GM19324 (cell line): ENCODE data around the gene FILIP1.

Experiments used
- ATAC-seq: cut with Tn5 transposase; IDR thresholded peaks from one replicate; pipeline ENCODE4 v1.9.1; 2021; ENCODE audit warnings: mild to moderate bottlenecking, moderate library complexity; ENCODE audit not compliant: unreplicated experiment, low FRiP score

FILIP1 gene

DNA sequence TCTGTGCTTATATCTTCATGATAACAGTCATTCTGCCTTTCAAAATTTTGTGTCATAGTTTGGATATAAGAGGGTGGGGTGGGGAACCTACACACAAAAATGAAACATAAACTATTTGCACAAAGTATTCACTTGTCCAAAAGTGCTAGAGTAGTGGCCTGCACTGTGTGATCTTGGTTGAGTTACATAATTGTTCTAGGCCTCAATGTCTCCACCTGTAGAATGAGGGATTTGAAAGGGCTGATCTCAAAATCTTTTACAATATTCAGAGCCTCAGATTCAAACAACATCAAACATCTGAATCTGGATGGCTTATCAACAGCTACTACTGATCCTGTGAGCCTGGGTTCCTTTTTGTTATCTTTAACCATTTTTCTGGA is 144.7 kb downstream of the FILIP1 start:
- no peak for ATAC-seq

- no peak for ATAC-seq
Observed at GRCh38 chr6:75347898-75348610, 145.5 kb downstream of the FILIP1 start.

DNA sequence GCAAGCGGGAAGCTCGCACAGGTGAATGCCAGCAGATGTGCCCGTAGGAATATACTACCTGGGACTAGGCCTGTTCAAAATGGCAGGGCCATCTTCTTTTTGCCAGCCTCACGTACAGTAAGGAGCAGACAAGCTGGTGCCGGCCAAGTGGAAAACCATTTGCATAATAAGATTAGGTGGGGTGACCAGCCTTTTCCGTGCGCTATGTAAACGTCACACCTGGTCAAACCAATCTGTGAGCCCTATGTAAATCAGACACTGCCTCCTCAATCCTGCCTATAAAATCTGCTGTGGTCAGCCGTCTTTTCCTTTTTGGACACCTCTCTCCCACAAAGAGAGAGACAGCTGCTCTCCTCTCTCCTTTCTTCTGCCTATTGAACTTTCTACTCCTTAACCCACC is 148.2 kb downstream of the FILIP1 start:
- no peak for ATAC-seq

- no peak for ATAC-seq
Observed at GRCh38 chr6:75344455-75344854, 149.1 kb downstream of the FILIP1 start.

- ATAC-seq = no peak
Observed at GRCh38 chr6:75344021-75344420, 149.6 kb downstream of the FILIP1 start.

DNA sequence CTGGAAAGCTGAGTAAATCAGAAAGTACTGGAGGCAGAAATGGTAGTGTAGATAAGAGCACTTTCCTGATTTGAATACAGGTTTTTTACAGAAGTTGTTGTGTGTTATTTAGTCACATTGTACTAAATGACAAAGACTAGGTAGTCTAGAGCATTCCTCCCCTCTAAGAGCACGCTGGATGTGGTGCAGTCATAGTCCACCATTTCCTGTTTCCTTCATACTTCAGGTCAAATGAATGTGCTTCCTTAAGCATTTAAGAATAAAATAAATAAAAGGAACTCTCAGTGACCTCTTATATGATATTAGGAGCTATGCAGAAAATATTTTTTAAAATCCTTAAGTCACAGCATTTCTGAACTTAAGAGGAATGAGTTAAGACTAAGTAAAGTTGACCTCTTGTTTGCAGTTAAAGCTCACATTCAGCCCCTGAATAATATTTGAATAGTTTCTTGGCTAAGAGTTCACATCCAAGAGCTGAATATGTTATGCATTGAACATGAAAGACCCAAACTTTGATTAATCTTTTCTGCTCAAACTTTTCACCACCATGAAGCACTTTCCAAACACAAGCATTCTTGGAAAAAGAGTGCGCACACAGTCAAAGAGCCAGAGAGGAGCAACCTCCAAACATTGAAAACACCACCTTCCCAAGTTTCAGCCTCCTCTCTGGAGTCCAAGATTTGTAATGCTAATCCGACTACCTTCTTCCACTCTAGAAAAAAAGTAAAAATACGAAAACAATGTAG is 155.6 kb downstream of the FILIP1 start:
- ATAC-seq = no peak

- ATAC-seq = no peak
Observed at GRCh38 chr6:75334266-75335040, 159.1 kb downstream of the FILIP1 start.

- no peak for ATAC-seq
Observed at GRCh38 chr6:75333676-75334200, 159.9 kb downstream of the FILIP1 start.

DNA sequence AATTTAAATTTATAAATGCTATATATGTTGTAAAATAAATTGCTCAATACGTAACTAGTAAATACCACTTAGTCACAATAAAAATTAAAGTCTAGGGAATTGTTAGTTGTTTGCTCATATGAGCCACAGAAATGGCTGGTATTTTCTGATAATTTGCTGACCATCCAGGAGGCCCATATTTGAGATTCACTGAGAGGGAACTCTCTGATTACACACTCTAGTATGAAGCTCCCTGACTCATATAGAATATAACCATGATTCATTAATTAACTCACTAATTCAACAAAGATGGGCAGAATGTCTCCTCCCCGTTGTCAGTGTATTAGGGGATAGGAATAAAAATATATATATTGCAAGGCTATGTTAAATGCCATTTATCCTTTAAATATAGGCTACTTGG is 162.4 kb downstream of the FILIP1 start:
- ATAC-seq = no peak

DNA sequence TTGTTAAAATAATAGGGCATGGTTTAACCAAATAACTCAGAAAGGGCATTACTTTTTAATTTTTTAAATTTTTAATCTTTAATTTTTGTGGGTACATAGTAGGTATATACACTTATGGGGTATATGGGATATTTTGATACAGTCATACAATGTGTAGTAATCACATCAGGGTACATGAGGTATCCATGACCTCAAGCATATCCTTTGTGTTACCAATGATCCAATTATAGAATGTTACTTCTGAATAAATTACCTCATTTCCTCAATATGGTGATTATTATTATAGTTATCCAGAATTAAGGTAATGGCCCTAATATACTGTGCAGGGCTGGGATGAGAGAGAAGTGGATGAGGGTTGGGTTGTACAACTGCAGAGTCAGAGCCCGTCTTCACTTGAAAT is 163.9 kb downstream of the FILIP1 start:
- no peak for ATAC-seq

DNA sequence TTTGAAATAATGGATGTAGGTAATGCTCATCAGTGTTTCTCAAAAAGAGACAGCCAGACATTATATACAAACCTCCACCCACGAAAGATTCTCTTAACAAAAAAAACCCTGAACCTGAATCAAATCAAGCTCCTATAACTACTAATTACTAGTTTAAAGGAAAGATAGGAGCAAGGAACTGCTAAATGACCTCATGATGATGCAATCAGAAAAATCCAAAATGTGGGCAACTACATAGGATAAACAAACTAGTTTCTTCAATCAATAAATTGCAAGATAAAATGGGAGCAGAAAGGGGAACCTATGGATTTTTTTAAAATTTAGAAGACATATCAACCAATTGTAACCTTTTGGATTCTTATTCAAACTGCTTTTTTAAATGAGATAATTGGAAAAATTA is 165.8 kb downstream of the FILIP1 start:
- no peak for ATAC-seq

DNA sequence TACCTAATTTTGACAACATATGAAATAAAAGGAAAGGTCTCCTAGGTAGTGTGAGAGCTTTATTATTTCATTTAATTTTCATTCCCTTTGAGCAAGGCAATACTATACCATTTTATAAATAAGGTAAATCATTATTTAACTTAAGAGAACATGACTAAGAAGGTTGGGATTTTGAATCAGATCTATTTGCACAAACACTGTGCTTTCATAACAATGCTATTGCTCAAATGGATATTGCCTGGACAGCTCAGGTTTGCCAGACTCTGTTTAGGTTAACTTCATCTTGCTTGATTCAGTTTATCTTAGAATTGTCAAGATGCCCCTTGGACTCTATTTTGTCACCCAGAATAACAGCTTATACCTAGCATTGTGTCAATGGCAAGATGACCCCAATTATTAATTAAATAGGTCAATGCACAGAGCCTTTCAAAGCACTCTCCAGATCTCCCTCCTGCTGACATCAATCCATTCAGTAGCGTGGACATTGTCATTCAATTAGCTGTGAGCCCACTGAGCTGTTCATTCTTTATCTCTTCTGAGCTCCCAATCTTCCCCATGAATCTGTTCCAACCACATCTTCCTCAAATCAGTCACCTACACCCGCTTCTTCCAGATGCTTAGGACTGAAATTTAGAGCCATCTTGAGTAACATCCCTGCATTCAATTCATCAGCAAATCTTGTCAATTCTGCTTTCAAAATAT is 166.9 kb downstream of the FILIP1 start:
- ATAC-seq = no peak

DNA sequence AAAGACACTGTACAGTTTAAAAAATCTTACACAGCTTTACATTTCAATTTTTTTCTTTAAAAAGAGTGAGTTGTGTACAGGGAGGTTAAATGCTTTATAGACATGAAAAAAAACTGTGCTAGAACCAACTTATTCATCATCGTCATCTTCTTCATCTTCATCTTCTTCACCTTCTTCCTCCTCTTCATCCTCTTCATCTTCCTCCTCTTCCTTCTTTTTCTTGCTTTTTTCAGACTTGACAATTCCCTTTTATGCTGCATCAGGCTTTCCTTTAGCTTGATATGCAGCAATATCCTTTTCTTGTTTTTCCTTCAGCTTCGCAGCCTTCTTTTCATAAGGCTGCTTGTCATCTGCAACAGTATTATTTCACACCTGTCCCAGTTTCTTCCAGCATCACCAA is 174.7 kb downstream of the FILIP1 start:
- no peak for ATAC-seq

DNA sequence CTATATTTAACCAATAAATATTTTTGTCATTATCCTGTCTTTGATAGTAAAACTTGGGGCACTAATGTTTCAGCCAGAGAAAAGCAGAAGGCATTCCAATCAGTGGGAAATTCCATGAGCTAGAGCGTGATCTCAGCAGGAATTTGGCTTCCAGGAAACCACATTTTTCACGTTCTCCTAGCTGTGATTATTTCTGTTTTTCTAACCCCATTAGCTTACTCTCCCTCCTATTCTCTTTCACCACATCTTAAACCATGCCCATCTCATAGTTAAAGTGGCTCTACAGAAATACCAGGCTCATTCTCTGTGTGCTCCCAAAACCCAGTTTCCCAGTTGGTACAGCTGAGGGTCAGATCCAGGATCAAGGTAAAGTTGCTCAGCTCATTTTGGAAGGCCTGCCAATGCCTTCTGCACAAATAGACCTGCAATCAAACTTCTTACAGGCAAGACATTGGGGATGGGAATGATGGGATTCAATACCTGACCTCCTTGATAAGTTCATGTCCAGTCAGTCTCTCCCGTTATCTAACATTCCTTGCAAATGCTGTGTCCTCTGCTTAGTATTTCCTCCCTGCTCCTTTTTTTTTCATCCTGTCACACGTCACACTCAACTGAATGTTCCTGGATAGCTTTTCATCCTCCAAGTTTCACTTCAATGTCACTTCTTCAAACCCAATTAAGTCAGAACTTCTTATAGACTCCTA is 175.9 kb downstream of the FILIP1 start:
- no peak for ATAC-seq

DNA sequence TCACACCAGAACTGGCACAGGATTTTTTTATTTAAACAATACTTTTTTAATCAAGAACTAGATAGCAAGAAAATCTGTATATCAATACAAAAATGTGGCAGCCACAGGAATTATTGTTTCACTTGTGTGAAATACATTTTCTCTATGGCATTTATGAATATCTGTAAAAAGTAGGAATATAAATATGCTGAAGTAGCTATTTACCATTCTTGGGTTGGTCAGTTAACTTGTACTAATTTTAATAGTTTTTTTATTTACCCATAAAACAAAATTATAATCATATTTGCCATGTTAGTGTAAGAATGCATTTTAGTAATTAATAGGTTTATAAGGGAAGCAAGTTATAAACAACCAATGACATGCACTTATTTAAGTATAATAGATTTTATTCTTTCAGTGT is 177.6 kb downstream of the FILIP1 start:
- ATAC-seq = no peak

GRCh38 chr6:75308250-75308988 is 185.2 kb downstream of the FILIP1 start:
- no peak for ATAC-seq

- ATAC-seq = no peak
Observed at GRCh38 chr6:75307364-75308004, 186.1 kb downstream of the FILIP1 start.

- ATAC-seq = no peak
Observed at GRCh38 chr6:75306064-75306463, 187.5 kb downstream of the FILIP1 start.

DNA sequence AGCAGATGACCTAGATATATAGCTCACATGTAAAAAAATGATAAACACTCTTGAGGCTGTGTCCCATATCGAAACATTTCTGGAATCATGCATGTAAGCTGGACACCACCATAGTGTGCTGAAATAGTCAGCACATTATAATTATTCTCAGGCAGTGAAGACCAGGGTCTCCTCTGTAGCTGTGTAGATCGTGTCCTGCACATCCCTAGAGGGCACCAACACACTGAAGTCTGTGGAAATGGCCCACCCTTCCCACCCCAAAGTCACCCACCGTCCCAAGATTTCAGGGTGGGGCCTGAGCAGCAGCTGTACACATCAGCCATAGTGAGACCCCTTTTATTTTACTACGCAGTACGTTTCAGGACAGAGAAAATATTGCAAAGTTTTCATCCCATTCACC is 188.0 kb downstream of the FILIP1 start:
- no peak for ATAC-seq
